Measurements from ENCODE around the gene PVALB.

DNA sequence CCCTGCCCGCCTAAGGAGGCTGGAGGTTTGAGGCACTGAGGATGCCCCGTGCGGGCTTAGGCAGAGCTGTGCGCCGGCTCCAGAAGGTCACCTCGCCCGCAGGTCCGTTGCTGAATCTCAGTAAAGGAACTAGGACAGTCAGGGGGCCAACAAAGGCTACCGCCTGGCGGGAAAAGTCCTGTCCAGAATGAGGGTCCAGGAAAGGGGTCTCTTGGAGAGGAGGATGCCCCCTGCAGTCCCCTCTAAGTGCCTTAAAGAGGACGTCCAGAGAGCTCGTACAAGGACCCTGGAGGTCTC is 548 bp downstream of the PVALB start:
- no peak for TF ChIP-seq POLR2A (IDR thresholded peaks at IDR 0.05; ENCODE audit: low read depth, low read length)
- TF ChIP-seq, protein P1, sequence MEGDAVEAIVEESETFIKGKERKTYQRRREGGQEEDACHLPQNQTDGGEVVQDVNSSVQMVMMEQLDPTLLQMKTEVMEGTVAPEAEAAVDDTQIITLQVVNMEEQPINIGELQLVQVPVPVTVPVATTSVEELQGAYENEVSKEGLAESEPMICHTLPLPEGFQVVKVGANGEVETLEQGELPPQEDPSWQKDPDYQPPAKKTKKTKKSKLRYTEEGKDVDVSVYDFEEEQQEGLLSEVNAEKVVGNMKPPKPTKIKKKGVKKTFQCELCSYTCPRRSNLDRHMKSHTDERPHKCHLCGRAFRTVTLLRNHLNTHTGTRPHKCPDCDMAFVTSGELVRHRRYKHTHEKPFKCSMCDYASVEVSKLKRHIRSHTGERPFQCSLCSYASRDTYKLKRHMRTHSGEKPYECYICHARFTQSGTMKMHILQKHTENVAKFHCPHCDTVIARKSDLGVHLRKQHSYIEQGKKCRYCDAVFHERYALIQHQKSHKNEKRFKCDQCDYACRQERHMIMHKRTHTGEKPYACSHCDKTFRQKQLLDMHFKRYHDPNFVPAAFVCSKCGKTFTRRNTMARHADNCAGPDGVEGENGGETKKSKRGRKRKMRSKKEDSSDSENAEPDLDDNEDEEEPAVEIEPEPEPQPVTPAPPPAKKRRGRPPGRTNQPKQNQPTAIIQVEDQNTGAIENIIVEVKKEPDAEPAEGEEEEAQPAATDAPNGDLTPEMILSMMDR (IDR thresholded peaks at IDR 0.05 in 2 of 3, conservative IDR thresholded peaks at IDR 0.05 in 1 of 3; ENCODE audit: control insufficient read depth in 2 of 3, extremely low read depth in 1 of 3, insufficient read depth in 1 of 3, low read depth in 3 of 3, low read length in 3 of 3) = no peak
- no peak for TF ChIP-seq JUND (IDR thresholded peaks at IDR 0.05; ENCODE audit: low read depth, low read length)
- TF ChIP-seq MYB (IDR thresholded peaks at IDR 0.05; ENCODE audit: borderline replicate concordance, low read depth, low read length) = no peak
- TF ChIP-seq, protein P2, sequence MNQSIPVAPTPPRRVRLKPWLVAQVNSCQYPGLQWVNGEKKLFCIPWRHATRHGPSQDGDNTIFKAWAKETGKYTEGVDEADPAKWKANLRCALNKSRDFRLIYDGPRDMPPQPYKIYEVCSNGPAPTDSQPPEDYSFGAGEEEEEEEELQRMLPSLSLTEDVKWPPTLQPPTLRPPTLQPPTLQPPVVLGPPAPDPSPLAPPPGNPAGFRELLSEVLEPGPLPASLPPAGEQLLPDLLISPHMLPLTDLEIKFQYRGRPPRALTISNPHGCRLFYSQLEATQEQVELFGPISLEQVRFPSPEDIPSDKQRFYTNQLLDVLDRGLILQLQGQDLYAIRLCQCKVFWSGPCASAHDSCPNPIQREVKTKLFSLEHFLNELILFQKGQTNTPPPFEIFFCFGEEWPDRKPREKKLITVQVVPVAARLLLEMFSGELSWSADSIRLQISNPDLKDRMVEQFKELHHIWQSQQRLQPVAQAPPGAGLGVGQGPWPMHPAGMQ (IDR thresholded peaks at IDR 0.05; ENCODE audit: borderline replicate concordance) = no peak
- TF ChIP-seq FOXM1 (IDR thresholded peaks at IDR 0.05; ENCODE audit: low read depth, low read length) = no peak

Data from GM12878 (cell line).